GM12878 (cell line): ENCODE results near the gene KLB. TPM values are rescaled to one million over a fixed set of nuclear protein-coding genes. Genes with fewer than 3 reads are reported as not detected.

Experiments
- ATAC-seq: fragments of 200-7000 bp; cut with Tn5 transposase; 3 replicates; pipeline ENCODE4 v1.9.1; 2020; ENCODE audit warnings: mild to moderate bottlenecking, moderate library complexity
- BruUV-seq: library from RNA; stranded (reverse); fragments of 400-500 nt; replicated peaks from 2 replicates; lab custom pipeline; 2021; lab: Mats Ljungman, UMichigan
- CTCF ChIA-PET: fragments of 300-600 bp; sonication (Branson Sonifier 250); formaldehyde crosslinking; extraction: SDS; loops from one replicate; lab custom pipeline; 2021; ENCODE audit warnings: inconsistent platforms; lab: Yijun Ruan, JAX
- POLR2A ChIA-PET: fragments of 350-600 bp; formaldehyde crosslinking; extraction: SDS; loops from one replicate; lab custom pipeline; 2021; ENCODE audit warnings: inconsistent platforms; lab: Charles Lee
- RAD21 ChIA-PET: fragments of 300-600 bp; sonication (Branson Sonifier 250); formaldehyde crosslinking; loops from one replicate; lab custom pipeline; 2023; ENCODE audit warnings: antibody characterized with exemption; ENCODE audit not compliant: unreplicated experiment; lab: Charles Lee
- SMC1A ChIA-PET: fragments of 300-600 bp; sonication (Branson Sonifier 250); formaldehyde crosslinking; loops from one replicate; lab custom pipeline; 2023; ENCODE audit not compliant: unreplicated experiment, uncharacterized antibody; lab: Charles Lee
- DNase-seq: peaks from one replicate; pipeline ENCODE4 v3.0.0-alpha.2; 2011; ENCODE audit warnings: low read depth, low spot score
- FAIRE-seq: peaks from 3 replicates; lab custom pipeline; 2011; peaks lifted over from hg19 to GRCh38; lab: Jason Lieb, UNC
- H2AFZ ChIP-seq: 2 replicates; pipeline ENCODE4 v1.6.0; 2011; ENCODE audit warnings: low read depth, low read length, control low read depth; ENCODE audit not compliant: control insufficient read depth
- H3K27ac ChIP-seq: 2 replicates; pipeline ENCODE4 v1.5.1; 2011; ENCODE audit warnings: control low read depth; ENCODE audit not compliant: control insufficient read depth, insufficient read depth
- H3K27me3 ChIP-seq, 2 experiments: replicated peaks in 1 of 2; 2 replicates each; pipeline versions ENCODE4 v1.6.0 to v1.6.1; 2011; ENCODE audit warnings: low read length in 1 of 2; ENCODE audit not compliant: control insufficient read depth in 2 of 2, insufficient read depth in 2 of 2
- H3K36me3 ChIP-seq, 2 experiments: 2 replicates each; pipeline ENCODE4 v1.5.1; 2011; ENCODE audit warnings: low read length in 1 of 2; ENCODE audit not compliant: control insufficient read depth in 2 of 2, insufficient read depth in 2 of 2
- H3K4me1 ChIP-seq: 2 replicates; pipeline ENCODE4 v1.6.1; 2011; ENCODE audit warnings: mild to moderate bottlenecking, low read length, moderate library complexity, mixed read lengths; ENCODE audit not compliant: control insufficient read depth, insufficient read depth
- H3K4me2 ChIP-seq: 2 replicates; pipeline ENCODE4 v1.6.0; 2011; ENCODE audit warnings: control low read depth; ENCODE audit not compliant: control insufficient read depth, insufficient read depth
- H3K4me3 ChIP-seq: fragments of 200-600 bp; sonication (generic); 2 replicates; pipeline ENCODE4 v1.5.1; 2016
- H3K79me2 ChIP-seq: 2 replicates; pipeline ENCODE4 v1.6.0; 2011; ENCODE audit warnings: low read length; ENCODE audit not compliant: control insufficient read depth, insufficient read depth
- H3K9ac ChIP-seq: 2 replicates; pipeline ENCODE4 v1.8.0; 2011; ENCODE audit warnings: low read length, control low read depth, mixed read lengths; ENCODE audit not compliant: control insufficient read depth, insufficient read depth
- H3K9me3 ChIP-seq: replicated peaks from 3 replicates; pipeline ENCODE4 v1.5.1; 2011; ENCODE audit warnings: mild to moderate bottlenecking, low read length; ENCODE audit not compliant: control insufficient read depth, insufficient read depth
- H4K20me1 ChIP-seq: 2 replicates; pipeline ENCODE4 v1.6.0; 2011; ENCODE audit not compliant: control insufficient read depth, insufficient read depth
- ATF7 ChIP-seq: fragments of 450-650 bp; IDR thresholded peaks from 2 replicates; pipeline ENCODE4 v1.6.1; 2016; ENCODE audit warnings: low read depth, mild to moderate bottlenecking
- CBX5 ChIP-seq: sonication (generic); IDR thresholded peaks from 2 replicates; pipeline ENCODE4 v1.6.1; 2016; ENCODE audit warnings: low read depth, moderate library complexity, mild to moderate bottlenecking, inconsistent platforms
- CHD2 ChIP-seq: IDR thresholded peaks from 2 replicates; pipeline ENCODE4 v1.6.1; 2011; ENCODE audit warnings: low read depth, low read length, improper control_type of control experiment, borderline replicate concordance
- JUNB ChIP-seq: IDR thresholded peaks from 2 replicates; pipeline ENCODE4 v1.6.1; 2016; ENCODE audit warnings: antibody characterized with exemption, mild to moderate bottlenecking
- MAX ChIP-seq: IDR thresholded peaks from 2 replicates; pipeline ENCODE4 v1.6.1; 2012; ENCODE audit warnings: low read depth, low read length, improper control_type of control experiment
- MXI1 ChIP-seq: fragments of 150-350 bp; IDR thresholded peaks from 2 replicates; pipeline ENCODE4 v1.6.1; 2011; ENCODE audit warnings: low read depth, mild to moderate bottlenecking, inconsistent platforms, low read length, improper control_type of control experiment
- MYC ChIP-seq: IDR thresholded peaks from 2 replicates; pipeline ENCODE4 v1.6.1; 2011; ENCODE audit warnings: mild to moderate bottlenecking, low read length, moderate library complexity, inconsistent platforms; ENCODE audit not compliant: insufficient read depth, insufficient replicate concordance, insufficient read length, severe bottlenecking
- NRF1 ChIP-seq: conservative IDR thresholded peaks from 2 replicates; pipeline ENCODE4 v1.6.1; 2011; ENCODE audit warnings: mild to moderate bottlenecking, low read depth, low read length, improper control_type of control experiment
- PRDM15 ChIP-seq: fragments of 450-650 bp; formaldehyde crosslinking; IDR thresholded peaks from 2 replicates; pipeline ENCODE4 v1.4.0; 2020; ENCODE audit warnings: mild to moderate bottlenecking, moderate library complexity
- RFX5 ChIP-seq: IDR thresholded peaks from 2 replicates; pipeline ENCODE4 v1.6.1; 2011; ENCODE audit warnings: low read depth, low read length, improper control_type of control experiment
- RUNX3 ChIP-seq: IDR thresholded peaks from 2 replicates; pipeline ENCODE4 v1.6.1; 2012; ENCODE audit warnings: low read length, inconsistent platforms
- SIX5 ChIP-seq: IDR thresholded peaks from 2 replicates; pipeline ENCODE4 v1.6.1; 2011; ENCODE audit warnings: mild to moderate bottlenecking, low read depth, low read length, moderate library complexity; ENCODE audit not compliant: severe bottlenecking
- SMAD5 ChIP-seq: IDR thresholded peaks from 2 replicates; pipeline ENCODE4 v1.6.1; 2016; ENCODE audit warnings: antibody characterized with exemption, low read depth
- STAT3 ChIP-seq: IDR thresholded peaks from 2 replicates; pipeline ENCODE4 v1.6.1; 2011; ENCODE audit warnings: low read depth, low read length, improper control_type of control experiment
- TARDBP ChIP-seq: IDR thresholded peaks from 2 replicates; pipeline ENCODE4 v1.6.1; 2016; ENCODE audit warnings: borderline replicate concordance
- ZNF687 ChIP-seq: fragments of 450-650 bp; IDR thresholded peaks from 2 replicates; pipeline ENCODE4 v1.6.1; 2017; ENCODE audit warnings: mild to moderate bottlenecking, moderate library complexity
- WGBS: methylation state at CpG from one replicate; pipeline ENCODE4 v1.1.6; 2016; ENCODE audit warnings: low lambda C conversion rate; ENCODE audit not compliant: insufficient replicate concordance, insufficient coverage; ENCODE audit errors: missing lambda C conversion rate; 5-methylcytosine and 5-hydroxymethylcytosine counted together
- in situ Hi-C: fragments of 300-500 bp; cut with MboI; formaldehyde crosslinking; loops from 9 replicates; pipeline ENCODE4 v1.14.3; 2018; ENCODE audit warnings: mixed read lengths
- intact Hi-C: fragments of 100-400 bp; cut with micrococcal nuclease; formaldehyde crosslinking; loops from one replicate; pipeline ENCODE4 v1.14.2; 2022; ENCODE audit not compliant: unreplicated experiment
- polyA plus RNA-seq, 11 experiments: library from polyadenylated mRNA; depleted of rRNA in 4 of 11; unstranded in 6 of 11; stranded (reverse) in 5 of 11; fragments of >200 nt; fragmentation: Nextera tagmentation in 4 of 11; fragmentation: Illumina TruSeq in 1 of 11; extraction: Ambion mirVana in 4 of 11; extraction: Trizol in 1 of 11; gene quantifications; 1 replicate in 1 of 11; 2 replicates in 10 of 11; pipeline versions ENCODE4 v1.2.1 to v1.2.3, GENCODE V29; 2011 to 2016; ENCODE audit warnings: inconsistent platforms in 2 of 11, missing spikeins in 2 of 11, low read depth in 1 of 11
- total RNA-seq, 4 experiments: library from RNA; depleted of rRNA in 3 of 4; stranded (reverse); fragments of >200 nt in 3 of 4; fragmentation: Illumina TruSeq in 1 of 4; extraction: Trizol in 1 of 4; gene quantifications; 2 replicates each; pipeline versions ENCODE4 v1.2.1 to v1.2.3, GENCODE V29; 2013 to 2021

KLB gene
- total and polyA plus RNA-seq, 10 of the 15 experiments (the other 5 are each of a cell fraction or from before 2014, with no cell fraction given) = under 0.01 to 0.13 (median 0.04) TPM; not detected in 1

GRCh38 chr4:39494354-39494753, 87.6 kb downstream of the KLB start (continued):
- no peak for TF ChIP-seq PRDM15
- no peak for TF ChIP-seq NRF1
- TF ChIP-seq TARDBP = no peak
- no peak for TF ChIP-seq RUNX3
- TF ChIP-seq CHD2 = no peak
- no peak for TF ChIP-seq ATF7
- no peak for TF ChIP-seq CBX5

GRCh38 chr4:39495446-39496213, 88.9 kb downstream of the KLB start:
- H3K27ac ChIP-seq = no peak overlapping the region
- H3K27me3 ChIP-seq = no peaks in the 10 kb centered on the region
- no peaks in the 10 kb centered on the region for H3K4me1 ChIP-seq
- DNase-seq = no peak
- POLR2A ChIA-PET = no interaction called here
- CTCF ChIA-PET = interaction anchor here (0.6 to 1.3 kb wide), 2 partner anchors 11 to 563 kb away, joined by 3 to 4 read pairs; no protein-coding TSS in a partner anchor
- H3K9me3 ChIP-seq = no peaks in the 10 kb centered on the region
- BruUV-seq = no TSS peak
- H3K36me3 ChIP-seq = no peaks in the 10 kb centered on the region
- intact Hi-C loops = no loop called here
- H3K4me3 ChIP-seq = no peak overlapping the region
- H4K20me1 ChIP-seq = no peaks in the 10 kb centered on the region
- H2AFZ ChIP-seq = no peak overlapping the region
- no peak overlapping the region for H3K9ac ChIP-seq
- 96% methylated on average over 4 of the region's 4 CpGs for WGBS
- in situ Hi-C loops = no loop called here
- no peak for ATAC-seq
- RAD21 ChIA-PET = no interaction called here
- H3K79me2 ChIP-seq = no peaks in the 10 kb centered on the region
- SMC1A ChIA-PET = interaction anchor here (1.3 kb wide), 1 partner anchor 26 kb away, joined by 3 read pairs; no protein-coding TSS in a partner anchor
- no peak overlapping the region for H3K4me2 ChIP-seq
- no peak for FAIRE-seq
- TF ChIP-seq MXI1 (no peak), MYC (no peak), SIX5 (no peak), STAT3 (no peak), JUNB (no peak), MAX (no peak), RFX5 (no peak), ZNF687 (no peak), SMAD5 (no peak)
